Renal pelvis (tissue), 4 donors: Measurements from ENCODE around the gene TAF4. TPM values are rescaled to one million over a fixed set of nuclear protein-coding genes. Genes with fewer than 3 reads are reported as not detected.
"Not testable (repeated sequence)": the region's sequence is repeated elsewhere in the genome, so short reads cannot be mapped to it uniquely, and the experiment has no call there.

Experiments used
- DNase-seq: peaks from one replicate; pipeline ENCODE4 v3.0.0-alpha.2; 2013
- polyA plus RNA-seq, 3 donors: library from polyadenylated mRNA; unstranded; fragments of 120-200 nt; gene quantifications; one replicate each; pipeline ENCODE4 v1.2.1, GENCODE V29; 2013; ENCODE audit not compliant: insufficient read length in 3 of 3

TAF4 gene
- polyA plus RNA-seq, 3 donors = 19.6 to 20.4 (median 20.3) TPM

GRCh38 chr20:62085206-62085605, 19.5 kb upstream of the TAF4 start:
- no peak for DNase-seq

- DNase-seq = not testable (repeated sequence)
Measured at GRCh38 chr20:62084224-62084623, 18.5 kb upstream of the TAF4 start.

DNA sequence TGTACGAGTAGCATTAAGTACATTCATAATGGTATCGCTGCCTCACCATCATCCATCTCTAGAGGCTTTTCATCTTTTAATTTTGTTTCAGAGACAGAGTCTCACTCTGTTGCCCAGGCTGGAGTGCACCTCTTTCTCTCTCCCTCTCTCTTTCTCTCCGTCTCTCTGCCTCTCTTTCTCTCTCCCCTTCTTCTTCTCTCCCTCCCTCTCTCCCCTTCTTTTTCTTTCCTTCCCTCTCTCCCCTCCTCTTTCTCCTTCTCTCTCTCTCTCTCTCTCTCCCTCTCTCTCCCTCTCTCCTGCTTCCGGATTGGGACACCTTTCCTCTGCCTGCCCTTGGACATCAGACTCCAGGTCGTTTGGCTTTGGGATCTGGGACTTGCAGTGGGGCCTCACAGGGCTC, 17.6 kb upstream of the TAF4 start:
- no peak for DNase-seq

- no peak for DNase-seq
Measured at GRCh38 chr20:62080249-62080990, 14.7 kb upstream of the TAF4 start.

- no peak for DNase-seq
Measured at GRCh38 chr20:62079166-62079565, 13.5 kb upstream of the TAF4 start.

DNA sequence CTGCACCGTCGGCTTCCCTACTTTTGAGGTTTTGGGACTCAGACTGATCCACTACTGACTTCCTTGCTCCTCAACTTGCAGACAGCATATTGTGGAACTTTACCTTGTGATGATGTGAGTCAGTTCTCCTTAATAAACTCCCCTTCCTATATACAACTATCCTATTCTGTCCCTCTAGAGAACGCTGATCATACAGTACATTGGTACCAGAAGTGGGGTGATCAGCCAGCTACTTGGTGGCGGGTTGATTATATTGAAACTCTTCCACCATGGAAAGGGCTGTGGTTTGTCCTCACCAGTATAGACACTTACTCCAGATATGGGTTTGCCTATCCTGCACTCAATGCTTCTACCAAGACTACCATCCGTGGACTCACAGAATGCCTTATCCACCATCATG, 7.6 kb upstream of the TAF4 start:
- DNase-seq = no peak

- not testable (repeated sequence) for DNase-seq
Measured at GRCh38 chr20:62071669-62072430, 6.2 kb upstream of the TAF4 start.

DNA sequence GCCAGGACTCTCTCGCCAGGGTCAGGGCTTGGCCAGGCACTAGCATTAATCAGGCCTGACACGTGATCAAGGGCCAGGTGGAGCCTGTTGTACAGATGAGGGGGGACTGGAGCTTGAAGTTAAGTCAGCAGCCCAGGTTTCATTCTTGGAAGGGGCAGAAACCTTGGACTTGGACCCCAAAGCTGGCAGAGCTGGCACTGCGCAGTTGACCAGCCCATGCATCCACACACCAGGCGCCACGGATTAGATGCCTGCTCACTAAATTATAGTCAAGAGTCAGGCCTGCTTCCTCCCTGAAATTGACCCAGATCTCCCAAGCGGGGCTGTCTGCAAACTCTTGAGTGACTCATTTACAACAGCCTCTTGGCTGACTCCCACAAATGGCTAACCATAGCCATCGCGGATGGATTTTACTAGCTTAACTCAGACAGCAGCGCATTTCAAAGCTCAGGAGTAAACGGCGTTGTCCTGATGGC, 4.1 kb upstream of the TAF4 start:
- DNase-seq = no peak

GRCh38 chr20:62068997-62069396, 3.3 kb upstream of the TAF4 start:
- no peak for DNase-seq

DNA sequence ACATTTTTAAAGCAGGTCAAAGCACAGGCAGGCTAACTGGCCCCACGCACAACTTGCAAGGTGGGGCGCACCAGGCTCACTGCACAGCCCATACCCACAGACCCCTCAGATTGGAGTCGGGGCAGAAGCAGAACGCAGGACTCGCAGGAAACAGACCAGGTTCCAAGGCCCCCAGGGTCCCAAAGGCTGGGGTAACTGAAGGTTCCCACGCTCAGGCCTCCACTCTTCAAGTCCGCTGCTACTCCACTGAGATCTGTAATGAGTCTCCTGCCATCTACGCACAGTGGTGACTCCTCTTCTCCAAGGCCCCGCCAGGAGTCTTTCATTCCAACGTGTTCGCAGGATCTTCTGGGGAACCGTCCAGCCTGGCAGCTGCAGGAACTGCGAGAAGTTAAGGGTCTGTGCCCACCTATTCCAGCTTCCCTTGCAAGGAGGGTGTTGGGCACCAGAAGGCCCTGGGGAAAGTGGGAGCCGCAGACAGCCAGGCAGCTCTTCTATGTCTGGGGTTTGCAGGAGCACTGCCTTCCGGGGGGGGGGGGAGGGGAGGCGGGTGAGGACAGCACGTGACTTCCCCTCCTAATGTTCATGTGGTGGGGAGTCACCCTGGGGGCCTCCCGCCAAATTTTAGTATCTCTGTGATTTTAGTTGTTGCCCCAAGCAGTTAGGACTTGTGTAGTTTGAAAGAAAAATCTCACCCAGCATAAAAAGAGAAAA, 2.0 kb upstream of the TAF4 start:
- DNase-seq = no peak

DNA sequence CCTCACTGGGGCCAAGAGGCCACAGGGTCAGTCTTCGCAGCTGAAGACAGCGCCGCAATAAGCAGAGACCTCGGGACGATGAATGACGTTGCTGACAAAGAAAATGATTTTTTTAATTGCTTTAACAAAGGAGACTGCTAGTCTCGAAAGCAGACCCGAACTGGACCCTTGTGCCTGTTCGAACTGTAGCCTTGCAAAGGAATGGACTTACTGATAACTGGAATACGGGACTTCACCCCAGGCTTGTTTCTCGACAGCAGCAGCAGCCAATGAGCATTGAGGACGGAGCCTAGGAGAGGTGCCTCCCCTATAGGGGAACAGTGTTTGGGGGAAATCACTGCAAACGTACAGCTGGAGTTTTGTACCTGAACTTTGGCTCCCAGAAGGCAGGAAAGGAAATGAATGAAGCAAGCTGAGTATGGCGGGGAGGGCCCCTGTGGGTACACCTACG, 1.3 kb upstream of the TAF4 start:
- no peak for DNase-seq

GRCh38 chr20:62066339-62066982, 780 bp upstream of the TAF4 start:
- DNase-seq = no peak

GRCh38 chr20:62064770-62065673, 659 bp downstream of the TAF4 start:
- DNase-seq = no peak

DNA sequence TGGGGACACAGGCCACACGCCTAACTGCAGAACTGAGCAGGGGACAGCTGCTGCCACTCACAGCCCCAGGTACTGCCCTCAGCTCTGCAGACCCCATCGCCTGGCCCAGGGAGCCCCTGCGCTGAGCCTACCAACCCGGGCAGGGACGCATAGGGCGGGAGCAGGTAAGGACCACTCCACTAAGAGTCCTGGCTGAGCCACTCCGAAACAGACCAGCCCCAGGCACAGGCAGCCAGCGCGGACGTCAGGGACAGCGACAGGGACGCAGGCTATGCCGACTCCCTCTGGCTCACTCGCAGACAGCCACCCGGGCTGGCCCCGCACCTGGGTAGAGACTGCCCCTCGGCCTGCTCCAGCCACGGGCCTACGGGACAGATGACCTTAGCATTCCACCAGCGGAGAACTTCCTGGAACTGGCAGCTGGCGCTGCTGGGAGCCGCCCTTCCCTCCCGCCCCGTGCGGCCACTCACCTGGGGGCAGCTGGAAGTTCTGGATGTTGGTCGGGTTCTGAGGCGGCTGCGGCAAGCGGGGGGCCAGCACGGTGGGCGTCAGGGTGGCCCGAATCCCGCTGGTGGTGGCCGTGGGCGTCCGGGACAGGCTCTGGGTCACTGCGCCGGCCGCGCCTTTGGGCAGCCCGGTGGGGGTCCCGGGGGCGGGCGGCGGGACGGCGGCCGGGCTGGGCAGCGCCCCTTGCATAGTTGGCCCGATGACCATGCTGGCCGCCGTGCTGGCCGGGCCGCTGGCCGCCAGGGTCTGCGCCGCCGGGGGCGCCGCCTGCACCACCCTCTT, 1.5 kb downstream of the TAF4 start:
- DNase-seq = no peak

GRCh38 chr20:62063315-62063980, 2.2 kb downstream of the TAF4 start:
- no peak for DNase-seq

GRCh38 chr20:62062661-62063314, 2.9 kb downstream of the TAF4 start:
- DNase-seq = no peak

GRCh38 chr20:62061851-62062423, 3.7 kb downstream of the TAF4 start:
- DNase-seq = no peak
